Stomach (tissue), 4 donors: ENCODE data around the gene CDC25A.
"Not testable (repeated sequence)": the region's sequence is repeated elsewhere in the genome, so short reads cannot be mapped to it uniquely, and the experiment has no call there.

ENCODE experiments used
- CTCF ChIP-seq, 7 experiments: fragments of 450-650 bp in 4 of 7; fragments of 200-600 bp in 3 of 7; sonication (generic) in 3 of 7; IDR thresholded peaks; one replicate each; pipeline ENCODE4 v1.5.1; 2016 to 2019; ENCODE audit warnings: antibody characterized with exemption in 7 of 7, control low read depth in 2 of 7, mild to moderate bottlenecking in 1 of 7
- POLR2A ChIP-seq, 4 donors: fragments of 450-650 bp; IDR thresholded peaks; one replicate each; pipeline ENCODE4 v1.6.1; 2016; ENCODE audit warnings: antibody characterized with exemption in 4 of 4, control low read depth in 2 of 4, mild to moderate bottlenecking in 1 of 4, moderate library complexity in 1 of 4
- POLR2AphosphoS5 ChIP-seq, 3 donors: sonication (generic); formaldehyde crosslinking; IDR thresholded peaks; one replicate each; pipeline ENCODE4 v1.6.1; 2016; ENCODE audit warnings: antibody characterized with exemption in 3 of 3

GRCh38 chr3:48210534-48210933 is 22.3 kb upstream of the CDC25A start:
- TF ChIP-seq CTCF, POLR2AphosphoS5, POLR2A (IDR thresholded peaks at IDR 0.05): not testable (repeated sequence)
